HG02852 (cell line): ENCODE measurements around the gene LEMD2.

ENCODE experiments used
- ATAC-seq: cut with Tn5 transposase; IDR thresholded peaks from one replicate; pipeline ENCODE4 v1.9.1; 2021; ENCODE audit warnings: mild to moderate bottlenecking, moderate library complexity; ENCODE audit not compliant: unreplicated experiment

The LEMD2 gene

DNA sequence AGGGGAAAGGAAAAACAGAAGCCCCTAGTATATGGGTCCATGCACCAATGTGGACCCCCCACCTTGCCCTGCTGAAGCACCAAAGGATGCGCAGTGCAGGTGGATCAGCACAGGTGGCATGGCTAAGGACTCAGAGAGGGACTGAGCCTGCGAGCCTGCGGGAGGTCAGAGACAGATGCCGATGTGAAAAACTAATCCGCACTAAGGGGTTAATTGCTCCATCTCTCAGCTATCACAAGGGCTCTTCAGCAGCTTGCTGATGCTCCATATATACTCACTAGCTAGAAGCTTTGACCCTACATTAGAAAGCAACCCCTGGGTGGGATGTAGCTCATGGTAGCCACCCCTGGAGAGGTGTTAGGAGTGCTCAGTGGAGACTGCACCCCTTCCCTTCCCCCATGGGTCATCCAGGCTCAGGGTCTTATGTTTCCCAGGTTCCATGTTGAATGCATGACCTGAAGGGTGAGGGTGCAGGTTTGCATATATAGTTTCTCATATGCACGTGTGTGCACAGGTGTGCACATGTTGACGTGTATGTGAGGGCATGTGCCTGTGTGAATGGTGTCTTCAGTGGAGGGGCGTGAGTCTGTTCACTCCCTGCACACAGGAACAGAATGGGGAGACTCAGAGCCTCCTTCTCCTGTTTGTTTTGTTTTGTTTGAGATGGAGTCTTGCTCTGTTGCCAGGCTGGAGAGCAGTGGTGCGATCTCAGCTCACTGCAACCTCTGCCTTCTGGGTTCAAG is 28.9 kb downstream of the LEMD2 start:
- no peak for ATAC-seq

DNA sequence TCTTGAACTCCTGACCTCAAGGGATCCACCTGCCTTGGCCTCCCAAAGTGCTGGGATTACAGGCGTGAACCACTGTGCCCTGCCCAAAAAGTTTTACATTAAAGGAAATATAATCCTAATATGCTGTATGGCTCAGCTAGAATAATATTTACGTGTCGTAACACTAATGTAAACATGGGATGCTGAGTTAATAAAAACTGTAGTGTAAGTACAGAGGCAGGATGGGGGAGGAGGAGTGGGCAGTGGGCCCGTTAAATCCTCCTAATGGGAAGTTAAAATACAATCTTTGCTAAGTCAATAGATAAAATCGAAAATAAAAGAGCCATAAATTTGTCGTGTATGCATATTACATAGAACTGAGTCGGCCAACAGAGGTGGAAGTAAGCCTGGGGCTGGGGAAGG is 30.1 kb downstream of the LEMD2 start:
- ATAC-seq: no peak

DNA sequence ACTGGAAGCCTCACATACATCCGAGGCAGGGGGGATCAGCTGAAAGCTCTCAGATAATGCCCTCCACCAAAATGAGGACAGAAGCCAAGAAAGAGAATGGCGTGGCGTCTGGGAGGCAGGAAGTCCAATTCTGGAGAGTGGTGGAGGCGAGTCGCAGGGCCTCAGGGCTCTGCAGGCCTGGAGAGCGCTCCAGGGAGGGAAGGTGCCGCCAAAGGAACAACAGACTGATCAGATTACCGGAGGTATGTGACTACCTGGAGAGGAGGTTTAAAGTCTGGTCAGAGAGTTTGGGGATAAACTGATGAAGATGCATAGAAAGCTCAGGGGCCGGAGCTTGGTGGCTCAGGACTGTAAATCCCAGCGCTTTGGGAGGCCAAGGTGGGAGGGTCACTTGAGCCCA is 31.0 kb downstream of the LEMD2 start:
- no peak for ATAC-seq

DNA sequence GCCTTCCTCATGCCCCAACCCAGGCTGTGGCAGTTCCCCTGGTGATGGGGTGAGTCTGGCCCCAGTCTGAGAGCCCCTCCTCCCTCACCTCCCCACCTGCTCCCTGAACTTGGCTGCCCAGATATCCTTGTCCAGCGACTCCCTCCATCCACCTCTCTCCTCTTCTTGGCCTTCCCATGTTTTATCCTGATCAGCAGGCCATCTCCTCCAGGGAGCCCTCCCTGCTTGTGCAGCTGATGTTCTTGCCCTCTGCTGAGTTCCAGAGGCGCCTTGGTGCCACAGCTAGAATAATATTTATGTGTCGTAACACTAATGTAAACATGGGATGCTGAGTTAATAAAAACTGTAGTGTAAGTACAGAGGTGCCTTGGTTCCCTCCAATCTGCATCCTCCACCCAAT is 31.8 kb downstream of the LEMD2 start:
- ATAC-seq: no peak

DNA sequence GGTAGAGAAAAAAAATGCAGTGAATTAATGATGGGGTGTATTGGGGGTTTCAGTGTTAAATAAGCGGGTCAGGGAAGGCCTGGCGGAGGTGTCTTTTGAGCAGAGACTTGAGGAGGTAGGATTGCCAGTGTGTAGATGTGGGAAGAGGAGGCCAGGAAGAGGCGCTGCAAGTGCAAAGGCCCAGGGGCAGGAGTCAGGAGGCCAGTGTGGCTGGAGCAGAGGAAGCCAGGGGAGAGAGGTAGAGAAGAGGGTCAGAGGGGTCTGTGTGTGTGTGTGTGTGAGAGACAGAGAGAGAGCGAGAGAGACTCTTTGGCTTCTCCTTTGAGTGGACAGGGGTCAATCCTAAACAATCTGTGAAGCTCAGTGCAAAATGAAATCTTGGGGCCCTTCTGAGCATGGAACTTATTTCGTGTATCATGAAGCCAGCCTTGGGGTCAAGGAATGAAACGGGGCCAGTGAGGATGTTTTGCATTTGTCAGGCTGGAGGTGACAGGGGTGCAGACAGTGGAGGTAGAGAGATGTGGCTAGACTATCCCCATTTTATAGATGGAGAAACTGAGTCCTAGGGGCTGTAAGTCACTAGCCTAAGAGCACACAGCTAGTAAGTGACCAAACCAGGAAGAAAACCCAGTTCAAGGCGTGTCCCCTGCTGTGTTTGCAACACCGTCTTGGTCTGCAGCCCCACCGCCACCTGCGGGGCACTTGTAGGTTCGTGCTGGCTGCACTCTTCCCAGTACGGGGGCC is 32.5 kb downstream of the LEMD2 start:
- ATAC-seq: no peak

DNA sequence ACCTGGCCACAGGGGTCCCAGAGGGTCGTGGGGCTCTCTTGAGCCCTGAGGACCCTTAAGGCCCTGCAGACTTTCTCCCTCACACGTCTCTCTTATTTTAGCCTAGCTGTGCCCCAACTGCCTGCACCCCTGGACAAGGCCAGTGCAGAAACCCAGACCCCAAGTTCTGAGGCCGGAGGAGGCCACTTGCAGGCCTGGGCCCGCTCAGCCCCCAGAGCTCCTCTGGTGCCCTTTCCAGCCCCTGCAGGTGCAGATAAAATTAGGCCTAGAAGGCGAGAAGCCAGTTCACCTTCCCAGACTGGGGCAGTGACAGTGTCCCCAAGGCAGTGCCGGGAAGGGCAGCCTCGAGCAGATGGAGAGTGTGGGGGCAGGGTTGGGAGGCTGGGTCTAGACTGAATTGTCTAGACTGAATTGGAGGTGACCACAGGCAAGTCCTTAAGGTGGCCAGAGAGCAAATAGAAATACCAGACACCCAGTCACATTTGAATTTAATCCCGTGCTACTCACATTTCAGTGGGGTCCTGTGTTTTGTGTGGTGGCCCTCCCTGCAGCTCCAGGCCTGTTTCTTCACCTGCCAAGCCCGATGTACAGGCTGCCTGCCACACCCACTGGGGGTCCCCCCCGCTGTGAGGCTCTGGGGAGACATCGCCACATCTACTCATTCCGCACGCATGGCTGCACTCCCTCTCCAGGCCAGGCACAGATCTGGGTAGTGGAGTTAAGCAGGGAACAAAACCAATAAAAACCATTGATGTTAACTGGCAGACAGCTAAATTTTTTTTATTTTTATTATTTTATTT is 33.7 kb downstream of the LEMD2 start:
- ATAC-seq: no peak

DNA sequence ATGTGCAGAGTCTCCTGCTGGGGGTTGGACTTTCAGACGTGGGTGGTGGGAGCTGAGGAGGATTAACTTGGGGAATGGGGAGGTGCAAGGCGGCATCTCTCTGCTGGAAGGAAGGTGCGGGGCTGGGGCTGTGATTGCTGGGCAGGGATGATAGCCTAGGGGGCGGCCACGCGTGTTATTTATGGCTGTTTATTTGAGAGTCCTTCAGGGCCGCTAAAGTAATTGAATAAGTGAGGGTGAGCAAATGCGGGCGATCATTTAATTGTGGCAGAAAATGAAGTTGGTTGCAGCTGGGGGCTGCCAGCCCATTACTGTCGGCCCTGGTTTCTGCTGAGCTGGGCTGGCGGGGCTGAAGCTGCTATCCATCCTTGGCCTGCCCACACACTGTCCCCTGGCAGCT is 34.7 kb downstream of the LEMD2 start:
- ATAC-seq: no peak

DNA sequence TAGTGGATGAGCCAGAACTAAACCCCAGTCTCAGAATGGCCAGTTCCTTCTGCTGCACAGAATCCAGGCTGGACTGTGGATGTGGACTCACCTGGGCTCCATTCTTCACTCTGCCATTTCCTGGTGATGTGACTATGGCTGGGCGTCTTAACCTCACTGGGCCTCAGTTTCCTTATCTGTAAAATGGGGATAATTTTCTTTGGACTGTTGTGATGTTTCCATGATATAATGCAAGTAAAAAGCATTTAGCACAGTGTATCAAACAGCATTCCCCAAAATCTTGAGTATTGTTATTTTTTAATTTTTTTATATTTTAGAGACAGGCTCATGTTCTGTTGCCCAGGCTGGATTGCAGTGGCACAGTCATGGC is 36.3 kb downstream of the LEMD2 start:
- no peak for ATAC-seq

DNA sequence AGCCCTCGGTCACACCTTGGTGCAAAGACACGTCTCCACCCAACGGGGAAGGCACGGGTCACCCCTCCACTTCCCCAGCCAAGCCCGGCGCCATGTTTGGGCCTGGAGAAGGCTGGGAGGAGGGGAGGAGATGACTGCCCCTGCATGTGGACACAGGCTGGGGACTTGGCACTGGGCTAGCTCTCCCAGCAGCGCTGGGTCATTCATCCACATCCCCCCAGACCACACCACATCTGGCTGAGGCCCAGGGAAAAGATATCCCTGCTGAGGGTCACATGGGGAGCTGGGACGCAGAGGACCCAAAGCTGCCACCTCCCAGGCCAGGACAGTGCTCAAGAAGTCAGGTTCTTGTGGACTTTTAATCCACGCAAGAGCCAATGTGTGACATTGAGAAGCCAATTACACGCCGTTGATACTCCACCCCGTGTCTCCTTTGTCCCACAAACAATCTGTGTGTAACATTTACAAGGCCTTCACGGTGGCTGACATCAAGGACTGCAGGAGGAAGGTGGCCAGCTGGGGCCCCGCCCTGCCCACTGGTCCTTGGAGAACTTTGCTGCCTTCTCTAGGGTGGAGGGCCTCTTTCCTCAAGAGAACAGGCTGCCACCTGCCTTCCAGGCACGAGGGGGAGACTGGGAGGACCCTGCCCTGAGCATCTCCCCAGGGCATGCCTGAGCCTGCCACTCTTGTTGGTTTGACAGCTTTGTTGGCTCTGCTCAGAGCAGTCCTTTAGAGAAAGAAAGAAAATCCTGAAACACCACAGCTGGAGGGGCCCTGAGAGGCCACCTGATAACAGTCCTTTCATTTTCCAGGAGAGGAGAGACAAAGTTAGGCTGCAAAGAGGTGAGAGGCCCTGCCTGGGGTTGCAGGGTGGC is 36.9 kb downstream of the LEMD2 start:
- no peak for ATAC-seq

DNA sequence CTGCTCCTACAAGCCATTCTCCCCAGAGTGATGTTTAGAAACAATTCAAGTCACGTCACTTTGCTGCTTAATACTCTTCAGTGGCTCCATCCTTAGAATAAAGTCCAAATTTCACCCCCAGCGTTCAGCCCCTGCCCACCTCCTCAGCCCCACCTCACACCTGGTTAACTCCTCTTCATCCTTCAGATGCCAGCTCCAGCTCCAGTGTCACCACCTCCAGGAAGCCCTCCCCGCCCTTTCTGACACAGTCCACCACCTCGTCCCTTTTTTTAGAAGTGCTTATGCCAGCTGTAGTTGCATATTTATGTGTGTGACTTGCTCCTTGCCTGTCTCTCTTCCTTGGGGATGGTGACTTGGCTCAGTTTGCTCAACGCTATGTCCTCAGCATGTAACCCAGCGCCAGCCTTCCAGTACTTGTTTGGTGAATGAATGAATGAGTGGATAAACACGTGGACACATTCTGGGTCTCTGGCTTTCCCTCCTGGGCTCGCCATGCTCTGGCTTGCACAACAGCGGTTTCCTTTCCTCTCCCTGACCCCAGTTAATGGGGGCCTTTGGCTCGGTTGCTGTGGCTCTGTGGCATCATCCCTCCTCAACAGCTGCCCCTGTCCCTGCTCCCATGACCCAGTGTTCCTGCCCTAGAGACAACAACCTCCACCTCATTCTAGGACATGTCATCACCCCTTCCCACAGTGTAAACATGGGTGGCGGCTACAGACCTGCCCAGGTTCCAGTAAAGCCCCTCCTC is 38.5 kb downstream of the LEMD2 start:
- ATAC-seq: no peak

DNA sequence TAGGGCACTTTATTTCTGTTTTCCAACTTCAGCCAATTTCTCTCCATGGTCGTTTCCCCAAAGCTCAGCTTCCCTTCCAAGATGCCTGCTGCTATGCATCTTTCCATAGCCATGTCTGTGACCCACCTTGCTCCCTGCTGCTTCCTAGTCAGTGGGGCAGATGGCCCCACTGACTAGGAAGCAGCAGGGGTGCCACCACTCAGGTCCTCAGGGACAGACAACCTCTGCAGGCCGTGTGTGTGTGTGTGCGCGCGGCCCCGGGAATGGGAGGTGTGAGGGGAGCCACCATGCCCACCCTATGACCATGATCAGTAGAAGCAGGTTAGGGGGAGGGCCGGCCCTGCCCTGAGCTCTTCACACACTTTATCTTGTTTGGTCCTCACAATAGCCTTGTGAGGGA is 39.5 kb downstream of the LEMD2 start:
- ATAC-seq: no peak

DNA sequence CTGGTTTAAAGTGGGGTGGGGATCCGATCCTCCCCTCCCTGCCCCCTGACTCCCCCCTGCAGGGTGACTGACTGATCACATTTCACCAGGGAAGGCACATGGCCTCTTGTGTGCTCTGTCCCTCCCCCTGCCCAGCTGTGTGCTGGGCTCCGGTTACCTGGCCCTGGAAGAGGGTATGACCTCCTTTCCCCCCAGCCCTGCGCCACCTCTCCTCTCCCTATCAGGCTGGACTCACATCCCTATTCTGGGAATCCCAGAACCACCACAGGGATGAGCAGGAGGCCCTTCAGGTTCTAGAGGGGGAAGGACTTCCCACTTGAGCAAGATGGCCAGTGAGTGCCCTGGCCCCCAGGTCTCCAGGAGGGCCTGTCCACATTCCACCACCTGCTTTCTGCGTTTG is 40.1 kb downstream of the LEMD2 start:
- no peak for ATAC-seq

DNA sequence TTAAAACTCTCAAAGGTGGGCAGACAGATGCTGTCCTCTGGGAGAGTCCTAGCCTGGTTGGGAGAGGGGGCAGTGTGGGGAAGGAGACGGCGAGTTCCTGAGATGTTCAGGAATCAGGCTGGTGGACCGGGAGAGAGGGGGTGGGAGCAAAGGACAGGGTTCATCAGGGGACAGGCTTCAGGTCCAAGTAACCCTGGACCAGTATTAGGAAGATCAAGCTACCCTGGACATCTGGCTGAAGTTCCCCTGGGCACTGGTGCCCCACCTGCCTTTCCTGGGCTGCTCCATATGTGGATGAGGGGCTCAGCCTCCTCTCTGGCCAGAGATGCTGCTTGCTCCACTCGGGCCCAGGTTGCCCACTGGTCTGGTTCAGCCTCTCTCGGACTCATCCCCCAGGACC is 41.1 kb downstream of the LEMD2 start:
- ATAC-seq: no peak

DNA sequence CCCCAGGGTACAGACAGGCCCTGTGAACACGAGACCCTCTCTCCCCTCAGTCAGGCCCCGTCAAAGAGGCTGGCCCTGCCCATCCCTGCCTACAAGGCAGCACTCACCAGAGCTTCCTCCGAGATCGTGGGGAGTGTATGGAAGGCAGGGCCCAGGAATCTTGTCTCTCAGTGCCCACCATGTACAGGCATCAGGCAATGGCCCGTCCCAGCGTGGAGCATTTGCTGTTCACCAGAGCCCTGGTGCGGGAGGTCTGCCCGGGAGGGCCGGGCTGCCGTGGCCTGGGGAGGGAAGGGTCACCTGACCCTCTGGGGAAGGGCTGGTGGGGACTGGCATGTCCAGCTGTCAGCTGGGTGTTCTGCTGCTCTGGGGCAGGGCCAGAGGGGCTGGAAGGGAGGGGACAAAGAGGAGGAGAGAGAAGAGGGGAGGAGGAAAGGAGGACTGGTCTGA is 42.3 kb downstream of the LEMD2 start, which contains the start of gene IP6K3:
Gene IP6K3, minus strand, starts transcription at position 255 of the 450 bp plus-strand sequence. CDS start 11,429 bp downstream, outside the sequence.
- ATAC-seq: no peak

DNA sequence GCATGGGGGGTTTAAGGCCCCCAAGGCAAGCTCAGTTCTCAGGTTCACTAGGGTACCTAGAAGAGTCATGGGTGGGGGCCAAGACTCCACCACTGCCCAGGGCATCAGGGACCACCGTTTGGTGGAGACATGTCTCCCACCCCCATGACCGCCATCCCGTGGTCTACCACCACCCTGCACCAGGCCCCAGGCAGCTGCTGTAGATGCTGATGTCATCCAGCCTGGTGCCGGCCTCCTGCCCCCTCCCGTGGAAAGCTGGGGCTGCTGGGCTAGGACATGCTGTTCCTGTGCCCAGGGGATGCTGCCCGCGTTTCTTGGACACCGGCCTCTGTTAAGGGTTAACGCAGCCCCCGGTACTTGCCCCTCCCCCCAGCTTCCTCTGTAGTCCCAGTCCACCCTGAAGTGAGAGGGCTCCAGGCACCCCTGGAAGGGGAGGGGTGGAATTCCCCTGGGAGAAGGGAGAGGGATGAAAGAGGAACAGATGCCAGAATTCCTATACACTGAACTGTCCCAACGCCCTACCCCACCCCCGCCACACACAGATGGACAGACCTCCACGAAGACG is 42.8 kb downstream of the LEMD2 start:
- no peak for ATAC-seq

DNA sequence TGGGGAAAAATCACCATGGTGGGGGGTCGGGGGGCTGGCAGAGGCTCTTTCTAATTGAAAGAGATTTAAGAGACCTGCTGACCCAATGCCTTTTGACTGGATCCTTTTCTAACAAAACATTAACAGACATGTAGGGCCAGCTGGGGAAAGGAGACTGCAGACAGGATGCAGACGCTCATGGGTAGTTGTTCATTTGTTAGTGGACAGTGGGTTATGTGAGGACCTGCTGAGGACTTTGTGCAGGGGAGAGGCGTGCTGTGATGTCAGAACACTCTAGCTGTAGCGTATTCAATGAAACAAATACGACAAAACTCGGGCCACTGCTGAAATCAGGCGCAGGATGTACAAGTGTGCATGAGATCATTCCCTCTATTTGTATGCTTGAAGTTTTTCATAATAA is 43.4 kb downstream of the LEMD2 start:
- ATAC-seq: no peak

DNA sequence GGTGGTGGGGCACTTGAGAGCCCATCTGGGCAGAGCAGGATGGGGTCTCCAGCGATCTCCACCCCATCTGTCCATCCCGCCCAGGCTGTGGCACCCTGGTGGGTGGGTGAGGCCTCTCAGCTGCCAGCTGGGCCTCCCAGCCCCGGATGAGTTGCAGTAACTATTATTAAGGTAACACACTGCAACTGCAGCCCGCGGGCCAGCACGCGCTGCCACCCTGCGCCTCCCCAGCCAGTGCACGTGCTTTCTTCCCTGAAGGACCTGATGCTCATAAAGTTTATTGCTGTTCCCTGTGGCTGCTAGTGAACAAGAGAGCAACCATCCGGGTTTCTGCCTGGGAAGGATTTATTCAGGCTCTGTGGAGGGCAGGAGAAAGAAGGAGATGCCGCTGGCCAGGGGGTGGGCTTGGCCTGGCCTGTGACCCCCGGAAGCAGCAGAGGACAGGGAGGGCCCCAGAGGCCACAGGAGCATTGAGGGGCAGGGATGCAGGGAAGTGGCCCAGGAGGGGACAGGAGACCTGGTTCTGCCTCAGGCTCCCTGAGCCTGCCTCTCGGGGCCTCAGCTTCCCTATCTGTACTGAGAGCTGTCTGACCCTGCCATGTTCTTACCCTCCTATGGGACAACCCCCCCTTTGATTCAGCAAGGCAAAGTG is 43.9 kb downstream of the LEMD2 start:
- ATAC-seq: no peak

DNA sequence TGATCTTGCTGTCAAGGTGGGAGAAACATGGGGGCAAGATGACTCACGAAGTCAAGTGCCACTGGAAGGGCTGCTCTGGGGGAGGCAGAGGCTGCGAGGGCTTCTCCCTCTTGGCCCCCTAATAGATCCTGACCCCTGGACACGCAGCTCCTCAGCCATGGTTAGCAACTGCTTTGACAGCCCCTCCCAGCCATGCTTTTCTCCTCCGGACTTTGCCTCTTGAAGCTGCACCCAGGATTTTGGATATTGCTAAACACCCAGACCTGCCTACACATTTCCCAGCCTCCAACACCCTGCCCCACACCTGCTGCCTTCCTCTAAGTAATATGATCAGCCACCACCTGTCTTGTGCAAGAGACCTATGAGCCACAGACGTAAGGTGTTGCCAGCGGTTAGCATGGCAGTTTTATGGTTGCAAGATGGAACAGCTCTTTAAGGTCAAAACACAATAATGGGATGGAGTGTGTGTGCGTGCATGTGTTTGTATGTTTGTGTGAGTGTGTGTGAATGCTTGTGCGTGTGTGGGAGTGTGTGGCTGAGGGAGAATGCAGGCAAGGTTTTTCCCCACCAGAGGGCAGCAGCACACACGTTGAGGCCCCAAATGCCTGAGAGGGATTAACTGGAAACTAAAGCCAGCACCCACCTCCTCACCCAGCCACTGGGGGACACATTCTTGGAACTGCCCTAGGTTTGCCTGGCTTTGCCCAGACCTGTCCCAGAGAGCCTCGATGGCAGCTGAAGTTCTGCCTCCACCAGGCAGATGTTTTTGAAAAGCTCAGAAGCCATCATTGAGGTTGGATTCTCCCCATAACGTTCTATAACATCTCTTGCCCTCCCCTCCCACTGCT is 44.7 kb downstream of the LEMD2 start:
- no peak for ATAC-seq
